22Rv1 (cell line): Measurements from ENCODE around the gene TGDS.

ENCODE experiments used
- H3K27ac ChIP-seq: fragments of 450-650 bp; 2 replicates; pipeline ENCODE4 v1.5.1; 2017
- ZFX ChIP-seq: fragments of 450-650 bp; IDR thresholded peaks from 2 replicates; pipeline ENCODE4 v1.6.1; 2017; ENCODE audit warnings: antibody characterized with exemption, borderline replicate concordance
- TF ChIP-seq, protein P1 (sequence below): fragments of 450-650 bp; IDR thresholded peaks from 2 replicates; pipeline ENCODE4 v1.5.1; 2017; ENCODE audit warnings: mild to moderate bottlenecking

The TGDS gene

DNA sequence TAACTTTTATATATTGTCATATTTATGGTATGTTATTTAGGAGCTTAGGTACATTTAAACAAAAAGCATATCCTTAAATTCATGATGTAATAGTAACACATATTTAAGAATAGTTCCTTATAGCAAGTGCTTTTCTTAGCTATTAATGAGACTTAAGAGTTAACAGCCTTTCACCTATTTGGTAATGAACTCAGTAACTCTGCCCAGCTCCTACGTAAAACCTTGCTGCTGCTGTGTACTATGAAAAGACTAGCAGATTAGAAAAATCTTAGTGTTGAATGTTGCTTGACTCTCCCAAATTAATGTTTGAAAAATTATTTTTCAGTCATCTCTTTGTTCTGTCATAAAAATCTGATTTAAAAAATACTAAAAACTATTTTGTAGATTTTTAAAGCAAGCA, 12.6 kb upstream of the TGDS start:
- TF ChIP-seq ZFX: no peak
- TF ChIP-seq, protein P1, sequence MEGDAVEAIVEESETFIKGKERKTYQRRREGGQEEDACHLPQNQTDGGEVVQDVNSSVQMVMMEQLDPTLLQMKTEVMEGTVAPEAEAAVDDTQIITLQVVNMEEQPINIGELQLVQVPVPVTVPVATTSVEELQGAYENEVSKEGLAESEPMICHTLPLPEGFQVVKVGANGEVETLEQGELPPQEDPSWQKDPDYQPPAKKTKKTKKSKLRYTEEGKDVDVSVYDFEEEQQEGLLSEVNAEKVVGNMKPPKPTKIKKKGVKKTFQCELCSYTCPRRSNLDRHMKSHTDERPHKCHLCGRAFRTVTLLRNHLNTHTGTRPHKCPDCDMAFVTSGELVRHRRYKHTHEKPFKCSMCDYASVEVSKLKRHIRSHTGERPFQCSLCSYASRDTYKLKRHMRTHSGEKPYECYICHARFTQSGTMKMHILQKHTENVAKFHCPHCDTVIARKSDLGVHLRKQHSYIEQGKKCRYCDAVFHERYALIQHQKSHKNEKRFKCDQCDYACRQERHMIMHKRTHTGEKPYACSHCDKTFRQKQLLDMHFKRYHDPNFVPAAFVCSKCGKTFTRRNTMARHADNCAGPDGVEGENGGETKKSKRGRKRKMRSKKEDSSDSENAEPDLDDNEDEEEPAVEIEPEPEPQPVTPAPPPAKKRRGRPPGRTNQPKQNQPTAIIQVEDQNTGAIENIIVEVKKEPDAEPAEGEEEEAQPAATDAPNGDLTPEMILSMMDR: no peak
- H3K27ac ChIP-seq: no peak overlapping the region

DNA sequence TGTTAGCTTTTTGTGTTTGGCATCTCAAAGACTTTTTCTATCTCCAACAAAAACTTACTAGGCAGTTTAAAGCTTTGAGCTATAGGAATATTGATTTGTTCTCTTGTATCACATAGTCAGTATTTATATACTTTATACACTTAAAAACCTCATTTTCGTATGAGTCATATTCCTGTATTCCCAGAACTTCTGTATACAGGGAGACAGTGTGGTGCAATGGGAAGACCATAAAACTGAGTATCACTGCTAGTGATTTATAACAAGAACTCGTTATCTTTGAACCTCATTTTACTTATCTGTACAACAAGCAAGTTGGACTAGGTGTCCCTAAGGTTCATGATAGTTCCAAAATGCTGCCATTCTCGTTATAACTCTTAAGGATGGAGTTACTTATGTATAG, 12.0 kb upstream of the TGDS start:
- TF ChIP-seq, protein P1: no peak
- no peak for TF ChIP-seq ZFX
- H3K27ac ChIP-seq: no peak overlapping the region

DNA sequence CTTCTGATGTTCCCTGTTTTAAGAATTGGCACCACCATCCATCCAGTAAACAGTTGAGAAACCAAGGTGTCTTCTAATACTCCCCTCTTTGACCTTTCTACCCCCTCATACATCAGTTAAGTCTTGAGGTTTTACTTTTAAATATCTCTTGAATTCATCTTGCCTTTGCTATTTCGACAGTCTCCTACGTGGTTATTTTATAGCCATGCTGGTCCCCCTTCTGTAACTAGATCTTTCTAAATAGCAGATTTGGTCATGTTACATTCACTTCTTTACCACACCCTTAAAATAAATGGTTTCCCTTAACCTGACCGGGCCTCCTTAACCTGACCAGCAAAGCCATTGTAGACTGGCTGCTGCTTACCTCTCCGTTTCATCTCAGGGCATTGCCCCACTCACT, 11.1 kb upstream of the TGDS start:
- TF ChIP-seq, protein P1: no peak
- no peak for TF ChIP-seq ZFX
- no peak overlapping the region for H3K27ac ChIP-seq

DNA sequence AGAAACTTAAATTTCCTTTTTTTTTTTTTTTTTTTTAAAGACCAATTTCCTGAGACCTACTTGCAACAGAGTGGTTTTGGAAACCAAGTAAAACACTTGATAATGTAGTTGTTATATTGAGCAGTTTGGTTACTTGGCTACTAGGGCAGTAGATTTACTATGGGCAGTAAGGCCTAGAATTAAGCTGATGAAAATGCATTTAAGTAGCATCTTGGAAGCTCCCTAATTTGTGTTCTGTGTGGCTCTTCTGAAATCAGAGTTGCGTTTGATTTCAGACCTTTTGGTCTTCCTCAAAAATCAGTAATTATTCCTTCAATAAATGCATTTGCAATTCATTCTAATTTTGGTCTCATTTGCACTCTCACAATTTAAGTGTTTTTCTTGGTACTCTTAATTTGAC, 6.5 kb upstream of the TGDS start:
- peak overlapping the region; percentile 84 for H3K27ac ChIP-seq
- TF ChIP-seq, protein P1: no peak
- TF ChIP-seq ZFX: no peak

DNA sequence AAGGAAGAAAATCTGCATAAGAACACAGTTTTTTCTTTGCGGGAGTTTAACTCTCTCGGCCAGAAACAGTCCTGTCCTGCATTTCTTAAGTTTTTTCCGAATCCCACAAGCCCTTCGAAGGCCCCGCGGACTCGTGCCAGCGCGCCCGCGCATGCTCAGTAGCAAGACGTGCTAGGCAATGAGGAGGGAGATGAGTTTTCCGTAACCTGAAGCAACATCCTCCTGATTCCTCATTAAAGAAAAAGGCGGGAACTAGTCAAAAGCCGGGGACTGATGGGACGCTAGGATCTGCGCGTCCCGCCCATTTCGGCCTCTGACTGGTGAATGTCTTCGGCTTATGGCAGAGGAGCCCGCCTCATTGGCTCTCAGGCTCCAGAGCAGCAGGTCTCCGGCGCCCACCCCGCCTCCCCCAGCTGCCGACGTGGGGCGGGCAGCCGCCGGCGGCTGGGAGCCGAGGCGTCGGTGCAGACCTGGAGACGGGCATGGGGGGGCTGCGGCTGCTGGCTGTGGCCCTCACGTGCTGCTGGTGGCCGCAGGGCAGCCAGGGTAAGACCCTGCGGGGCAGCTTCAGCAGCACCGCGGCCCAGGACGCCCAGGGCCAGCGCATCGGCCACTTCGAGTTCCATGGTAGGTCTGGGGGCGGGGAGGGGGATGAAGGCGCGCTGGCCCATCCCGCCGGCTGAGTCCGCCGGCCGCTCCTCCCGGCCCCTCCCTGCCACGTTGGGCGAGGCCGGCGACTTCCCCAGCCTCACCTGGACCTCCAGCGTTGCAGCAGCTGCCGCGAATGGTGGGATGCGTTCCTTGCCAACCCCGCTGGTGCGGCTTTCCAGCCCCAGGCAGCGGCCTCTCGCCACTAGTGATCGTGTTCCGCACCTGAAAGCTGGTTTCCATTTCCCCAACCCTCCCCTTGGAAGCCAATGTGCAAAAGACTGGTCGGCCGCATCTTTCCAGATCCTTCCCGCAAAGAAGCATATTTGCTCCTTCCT, 5.8 kb upstream of the TGDS start, which contains the start of gene GPR180:
GPR180 (plus strand) TSS at position 412 of the 986 bp plus-strand sequence; CDS start at position 483, 71 bp downstream.
- TF ChIP-seq, protein P1: no peak
- no peak for TF ChIP-seq ZFX
- peak within 1 kb of the TSS; percentile 84 for H3K27ac ChIP-seq

DNA sequence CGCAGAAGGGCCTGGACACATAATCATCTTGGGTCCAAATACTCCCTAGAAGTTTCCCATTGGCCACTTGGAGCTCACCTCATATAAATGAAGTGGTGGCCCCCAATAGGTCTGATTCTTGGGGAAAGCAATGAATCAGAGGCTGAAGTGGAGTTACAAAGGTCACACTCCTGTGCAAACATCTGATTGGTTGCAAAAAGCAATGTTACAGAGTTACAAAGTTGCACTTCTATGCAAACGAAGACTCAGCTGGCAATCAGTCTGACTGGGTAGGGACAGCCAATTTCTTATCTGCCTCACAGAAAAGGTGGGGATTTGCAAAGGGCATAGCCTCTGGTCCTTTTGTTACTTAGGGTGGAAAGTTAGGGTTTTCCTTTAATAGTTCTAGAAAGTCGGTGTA, 3.9 kb upstream of the TGDS start:
- H3K27ac ChIP-seq: no peak overlapping the region
- no peak for TF ChIP-seq ZFX

DNA sequence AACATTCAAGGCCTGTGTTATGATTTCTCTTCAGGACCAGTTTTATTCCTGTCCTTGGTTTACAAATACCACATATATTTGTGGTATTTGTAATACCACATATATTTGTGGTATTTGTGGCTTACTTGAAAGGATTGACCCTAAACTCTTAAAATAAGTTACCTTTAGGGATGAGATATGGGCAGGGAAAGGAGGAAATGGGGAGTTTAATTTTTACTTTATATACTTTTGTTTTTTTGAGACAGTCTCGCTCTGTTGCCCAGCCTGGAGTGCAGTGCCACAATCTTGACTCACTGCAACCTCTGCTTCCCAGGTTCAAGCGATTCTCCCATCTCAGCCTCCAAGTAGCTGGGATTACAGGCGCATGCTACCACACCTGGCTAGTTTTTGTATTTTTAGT, 2.3 kb upstream of the TGDS start:
- no peak overlapping the region for H3K27ac ChIP-seq
- TF ChIP-seq, protein P1: no peak
- TF ChIP-seq ZFX: no peak
